Measurements from ENCODE around the gene CCL8. TPM values are rescaled to one million over a fixed set of nuclear protein-coding genes. Genes with fewer than 3 reads are reported as not detected.

Gene CCL8
- polyA plus RNA-seq, 3 donors: 0.32 to 7.2 (median 1.6) TPM

GRCh38 chr17:34361478-34362061 lies 42.3 kb downstream of the CCL8 start:
- 19 to 29% (median 25%) methylated on average over 8 of the region's 8 CpGs for WGBS, 3 donors
- no peak overlapping the region for H3K27ac ChIP-seq (ENCODE audit: low read depth, low read length)

GRCh38 chr17:34363183-34363661 lies 44.0 kb downstream of the CCL8 start, which contains the start of gene CCL1:
TSS of gene CCL1 (minus strand) at chr17:34363233. CDS start at chr17:34363161, 72 bp downstream.
- WGBS, 3 donors: 31 to 49% (median 43%) methylated on average over 5 of the region's 5 CpGs
- H3K27ac ChIP-seq (ENCODE audit: low read depth, low read length): no peak within 1 kb of the TSS

DNA sequence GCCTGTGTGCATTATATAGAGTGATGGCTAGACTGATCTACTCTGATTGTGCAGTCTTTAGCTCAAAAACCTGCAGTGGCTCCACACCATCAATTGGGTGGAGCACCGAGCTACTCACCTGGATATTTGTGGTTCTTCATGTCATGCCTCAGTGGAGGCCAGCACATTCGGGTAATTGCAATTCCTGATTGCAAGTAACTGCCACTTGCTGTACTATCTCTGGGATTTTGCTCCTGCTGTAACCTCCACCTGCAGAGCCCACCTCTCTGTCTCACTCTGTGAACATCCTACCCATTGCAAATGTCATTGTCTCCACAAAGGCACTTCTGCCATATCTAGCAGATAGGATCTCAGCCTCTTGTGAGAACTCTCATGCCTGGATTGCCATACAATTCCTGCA lies 45.5 kb downstream of the CCL8 start:
- H3K27ac ChIP-seq (ENCODE audit: low read depth, low read length): no peak overlapping the region
- 65 to 73% (median 70%) methylated on average over 2 of the region's 2 CpGs for WGBS, 3 donors

DNA sequence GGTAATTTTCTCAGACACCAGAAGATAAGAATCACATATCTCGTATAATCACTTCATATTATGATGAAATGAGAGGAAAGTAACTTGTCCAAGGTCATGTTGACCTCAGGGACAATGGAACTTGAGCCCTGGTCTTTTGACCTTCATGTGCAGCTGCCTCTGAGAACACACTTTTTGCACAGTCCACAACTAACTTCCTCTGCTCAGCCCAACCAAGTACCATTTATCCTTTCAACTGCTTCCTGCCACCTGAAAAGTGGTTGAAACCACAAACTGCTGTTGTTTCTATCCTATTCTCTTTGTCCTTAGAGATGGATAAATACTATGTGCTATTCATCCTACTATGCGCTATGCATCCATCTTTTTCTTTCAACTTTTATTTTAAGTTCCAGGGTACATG lies 46.1 kb downstream of the CCL8 start:
- 41 to 51% (median 42%) methylated on average over 2 of the region's 2 CpGs for WGBS, 3 donors
- H3K27ac ChIP-seq (ENCODE audit: low read depth, low read length): no peak overlapping the region

- WGBS, 3 donors: 4 to 18% (median 17%) methylated on average over 1 of the region's 1 CpG
- no peak overlapping the region for H3K27ac ChIP-seq (ENCODE audit: low read depth, low read length)
Measured at GRCh38 chr17:34366010-34366409, 46.8 kb downstream of the CCL8 start.

DNA sequence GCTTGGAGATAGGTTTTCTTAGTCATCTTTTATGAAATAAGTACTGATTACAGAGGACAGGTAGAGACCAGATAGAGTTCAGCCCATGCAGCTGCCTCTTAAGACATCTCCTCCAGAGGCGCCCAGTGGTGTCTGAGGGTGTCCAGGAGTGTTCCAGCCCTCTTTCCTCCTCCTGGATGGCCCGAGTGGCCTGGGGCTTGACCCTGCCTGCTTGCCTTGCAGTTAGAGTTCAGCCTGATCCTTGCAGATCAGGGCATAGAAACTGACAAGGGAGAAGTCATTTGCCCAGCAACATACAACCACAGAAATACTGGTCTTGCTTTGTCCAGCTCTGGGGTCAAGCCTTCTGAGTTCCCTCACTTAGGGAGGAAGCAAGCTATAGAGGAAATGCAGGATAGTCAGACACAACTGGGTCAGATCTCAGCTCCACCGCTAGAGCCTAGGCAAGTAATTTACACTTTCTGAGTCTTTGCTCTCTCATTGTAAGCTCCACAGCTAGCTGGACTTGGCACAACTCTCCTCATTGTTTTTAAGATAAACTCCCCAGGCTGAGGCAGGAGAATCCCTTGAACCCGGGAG lies 47.4 kb downstream of the CCL8 start:
- H3K27ac ChIP-seq (ENCODE audit: low read depth, low read length): no peak overlapping the region
- WGBS, 3 donors: 49 to 63% (median 59%) methylated on average over 4 of the region's 4 CpGs

GRCh38 chr17:34367486-34368195 lies 48.4 kb downstream of the CCL8 start:
- 62 to 86% (median 74%) methylated on average over 9 of the region's 9 CpGs for WGBS, 3 donors
- H3K27ac ChIP-seq (ENCODE audit: low read depth, low read length): no peak overlapping the region

DNA sequence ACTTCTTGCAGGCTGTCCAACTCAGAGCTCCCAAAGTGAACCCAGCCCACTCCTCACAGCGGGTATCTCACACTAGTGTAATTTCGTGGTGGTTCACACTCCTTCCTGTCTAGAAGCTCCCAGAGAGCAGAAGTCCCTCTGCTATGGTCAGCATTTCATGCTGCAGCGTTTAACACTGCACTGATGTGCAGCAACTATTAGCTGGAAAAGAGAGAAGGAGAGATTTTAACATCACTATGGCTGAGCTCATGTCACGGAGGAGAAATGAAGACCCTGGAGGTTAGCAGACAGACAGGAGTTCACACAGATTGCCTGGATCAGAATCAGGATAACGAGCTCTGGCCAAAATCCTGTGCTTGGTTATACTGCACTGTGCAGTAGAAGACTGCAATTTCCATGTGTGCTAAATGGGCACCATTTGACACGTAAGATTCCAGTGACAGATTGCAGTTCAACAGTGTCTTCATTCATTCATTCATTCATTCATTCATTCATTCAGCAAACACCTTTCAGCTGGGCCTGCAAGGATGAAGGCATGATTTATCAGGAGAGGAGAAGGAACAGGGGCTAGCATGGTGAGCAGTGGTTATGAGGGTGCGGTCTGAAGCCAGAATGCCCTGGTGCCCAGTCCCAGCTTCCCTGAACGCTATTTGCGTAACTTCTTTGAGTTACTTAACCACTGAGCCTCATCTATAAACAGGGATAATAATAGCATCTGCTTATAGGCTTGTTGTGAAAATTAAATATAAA lies 49.1 kb downstream of the CCL8 start:
- WGBS, 3 donors: 55 to 60% (median 58%) methylated on average over 9 of the region's 9 CpGs
- no peak overlapping the region for H3K27ac ChIP-seq (ENCODE audit: low read depth, low read length)

DNA sequence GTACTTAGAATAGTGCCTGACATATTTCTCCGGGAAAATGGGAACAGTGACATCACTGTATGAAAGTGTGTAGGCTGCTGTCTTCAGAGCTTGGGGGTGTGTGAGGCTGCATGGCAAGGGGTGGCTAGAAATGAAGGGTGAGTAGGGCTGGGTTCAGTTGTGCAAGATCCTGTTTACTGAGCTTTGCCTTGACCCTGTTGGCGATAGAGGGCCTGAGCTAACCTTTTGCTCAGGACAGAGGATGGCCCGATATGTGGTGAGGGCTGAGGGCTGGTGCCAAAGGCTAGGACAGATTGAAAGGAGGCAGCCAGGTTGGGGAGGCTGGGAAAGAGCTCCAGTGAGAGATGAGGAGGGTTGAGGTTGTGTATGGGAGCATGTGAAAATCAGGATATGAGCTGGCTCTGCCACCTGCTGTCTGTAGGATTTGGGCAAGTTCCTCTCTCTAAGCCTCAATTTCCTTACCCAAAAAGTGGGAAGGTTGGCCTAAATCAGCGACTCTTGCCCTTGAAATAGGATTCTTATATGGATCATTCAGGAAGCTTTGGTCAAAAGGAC lies 49.8 kb downstream of the CCL8 start:
- 40 to 48% (median 44%) methylated on average over 4 of the region's 4 CpGs for WGBS, 3 donors

GRCh38 chr17:34369571-34369970 lies 50.3 kb downstream of the CCL8 start:
- WGBS, 3 donors: 78 to 92% (median 88%) methylated on average over 3 of the region's 3 CpGs
- H3K27ac ChIP-seq (ENCODE audit: low read depth, low read length): no peak overlapping the region

More for the DNA sequence above, 49.8 kb downstream of the CCL8 start:
- no peak overlapping the region for H3K27ac ChIP-seq (ENCODE audit: low read depth, low read length)

- H3K27ac ChIP-seq (ENCODE audit: low read depth, low read length): no peak overlapping the region
- 87 to 91% (median 88%) methylated on average over 5 of the region's 5 CpGs for WGBS, 3 donors
Measured at GRCh38 chr17:34370376-34370996, 51.3 kb downstream of the CCL8 start.

- 52 to 59% (median 54%) methylated on average over 3 of the region's 3 CpGs for WGBS, 3 donors
- H3K27ac ChIP-seq (ENCODE audit: low read depth, low read length): no peak overlapping the region
Measured at GRCh38 chr17:34370997-34371395, 51.8 kb downstream of the CCL8 start.

Other genes starting within 250 kb of the CCL8 start
- 100 to 1,000 TPM in 2 of 3 donors, 10 to 100 TPM in 1; 26.4 to 781 (median 278) TPM for gene CCL2, start 64.2 kb upstream of the CCL8 start, polyA plus RNA-seq
- gene CCL7, start 49.2 kb upstream of the CCL8 start, polyA plus RNA-seq: 1 to 10 TPM in 1 of 3 donors, under 1 TPM in 1, not detected in 1; 0.16 to 6.6 TPM
- 1 to 10 TPM in 2 of 3 donors, under 1 TPM in 1; 0.29 to 5.1 (median 2.2) TPM for gene CCL11, start 33.7 kb upstream of the CCL8 start, polyA plus RNA-seq
- 1 to 10 TPM in 2 of 3 donors, under 1 TPM in 1; 0.43 to 9.2 (median 6.8) TPM for gene CCL13, start 37.0 kb downstream of the CCL8 start, polyA plus RNA-seq
- gene CCL1, start 43.8 kb downstream of the CCL8 start, polyA plus RNA-seq: not detected

All from adipose tissue (tissue), 3 donors.